Spleen (tissue), 13 donors: ENCODE measurements around the gene NFE2L2. TPM values are rescaled to one million over a fixed set of nuclear protein-coding genes. Genes with fewer than 3 reads are reported as not detected.

Experiments
- DNase-seq: peaks from one replicate; pipeline ENCODE4 v3.0.0-alpha.2; 2020
- H3K27ac ChIP-seq, 8 donors: fragments of 200-600 bp; sonication (generic) in 7 of 8; 1 replicate in 4 of 8; 2 replicates in 4 of 8; pipeline versions ENCODE4 v1.5.0 to v1.8.0; 2016 to 2021; ENCODE audit warnings: inconsistent platforms in 4 of 8, mild to moderate bottlenecking in 4 of 8, moderate library complexity in 1 of 8
- H3K27me3 ChIP-seq, 7 donors: fragments of 200-600 bp; sonication (generic) in 6 of 7; replicated peaks in 1 of 7; 1 replicate in 4 of 7; 2 replicates in 3 of 7; pipeline versions ENCODE4 v1.5.0 to v1.8.0; 2016 to 2021; ENCODE audit warnings: inconsistent platforms in 3 of 7, mild to moderate bottlenecking in 1 of 7
- H3K36me3 ChIP-seq, 6 donors: fragments of 200-600 bp; sonication (generic) in 5 of 6; 1 replicate in 4 of 6; 2 replicates in 2 of 6; pipeline versions ENCODE4 v1.5.0 to v1.8.0; 2016 to 2021; ENCODE audit warnings: inconsistent platforms in 2 of 6
- H3K4me1 ChIP-seq, 6 donors: fragments of 200-600 bp; sonication (generic) in 5 of 6; 1 replicate in 3 of 6; 2 replicates in 3 of 6; pipeline versions ENCODE4 v1.5.0 to v1.8.0; 2016 to 2021; ENCODE audit warnings: inconsistent platforms in 3 of 6
- H3K4me3 ChIP-seq, 8 donors: fragments of 200-600 bp; sonication (generic) in 7 of 8; 1 replicate in 4 of 8; 2 replicates in 4 of 8; pipeline versions ENCODE4 v1.5.0 to v1.8.0; 2016 to 2021; ENCODE audit warnings: inconsistent platforms in 4 of 8, mild to moderate bottlenecking in 4 of 8, moderate library complexity in 2 of 8
- H3K9me3 ChIP-seq, 8 donors: fragments of 200-600 bp; sonication (generic) in 7 of 8; 1 replicate in 4 of 8; 2 replicates in 4 of 8; pipeline versions ENCODE4 v1.5.0 to v1.8.0; 2016 to 2021; ENCODE audit warnings: inconsistent platforms in 4 of 8
- POLR2A ChIP-seq, 3 donors: fragments of 450-650 bp; IDR thresholded peaks; one replicate each; pipeline ENCODE4 v1.5.1; 2017; ENCODE audit warnings: antibody characterized with exemption in 3 of 3, mild to moderate bottlenecking in 1 of 3
- POLR2AphosphoS5 ChIP-seq, 3 donors: sonication (generic); formaldehyde crosslinking; IDR thresholded peaks; one replicate each; pipeline ENCODE4 v1.5.1; 2017; ENCODE audit warnings: antibody characterized with exemption in 3 of 3
- WGBS, 5 donors: extraction: QIAGEN DNeasy Blood & Tissue Kit in 3 of 5; methylation state at CpG; one replicate each; pipeline versions ENCODE4 v1.1.5 to v1.1.7; 2013 to 2018; 5-methylcytosine and 5-hydroxymethylcytosine counted together
- intact Hi-C: fragments of 100-400 bp; cut with DNase I; formaldehyde crosslinking; loops from one replicate; pipeline ENCODE4 v1.15.0; 2023; ENCODE audit warnings: low total_unique reads
- long read RNA-seq, 2 donors: transcript quantifications; one replicate each; lab custom pipeline, GENCODE V29; 2026
- polyA plus RNA-seq, 3 donors: library from polyadenylated mRNA; stranded (reverse); fragments of 200-250 nt; gene quantifications; one replicate each; pipeline ENCODE4 v1.2.1, GENCODE V29; 2013
- total RNA-seq, 7 donors: library from RNA; depleted of rRNA in 3 of 7; stranded (reverse); fragments of >200 nt in 3 of 7; fragmentation: NEBNext Ultra II Directional in 4 of 7; extraction: Animal tissue kit (Norgen Biotek cat#: 25700) in 4 of 7; gene quantifications; one replicate each; pipeline versions ENCODE4 v1.1.0 to v1.2.1, GENCODE V29; 2016 to 2021
- TF ChIP-seq, protein P1 (sequence below), 11 experiments: fragments of 200-600 bp in 7 of 11; fragments of 450-650 bp in 4 of 11; sonication (generic) in 4 of 11; IDR thresholded peaks in 8 of 11; conservative IDR thresholded peaks in 3 of 11; 1 replicate in 7 of 11; 2 replicates in 4 of 11; pipeline versions ENCODE4 v1.4.0 to v1.8.0; 2016 to 2021; ENCODE audit warnings: antibody characterized with exemption in 11 of 11, inconsistent platforms in 4 of 11, mild to moderate bottlenecking in 1 of 11
- donor health status: healthy with polysubstance abuse.
- donor health status: DM: no; HTN: no; CAD: no; lungs with moderate emphysema.
- donor health status: DM: no; HTN: no; CAD: no.
- donor health status: Bipolar disorder and iron deficiency.
- donor health status: healthy.
- donor health status: DM: no; HTN: no; CAD: no.
- donor health status: DM: yes; HTN: yes; CAD: no.

The NFE2L2 gene
- 100 to 1,000 TPM in 6 of 7 donors, 10 to 100 TPM in 1; 87.0 to 148 (median 107) TPM for total RNA-seq
- 10 to 100 TPM; 25.9 to 50.4 (median 27.0) TPM for polyA plus RNA-seq
- long read RNA-seq, donor 1, transcript NFE2L2-202 (5 exons, 2,651 nt), result minor isoform, 10 of 43 reads
- long read RNA-seq, donor 1, transcript NFE2L2-201 (5 exons, 2,853 nt), result major isoform, 21 of 43 reads
- long read RNA-seq, donor 1, transcript NFE2L2-210 (2 exons, 521 nt), result minor isoform, 6 of 43 reads
- long read RNA-seq, donor 1, partial matches to known transcripts, result 6 of 43 reads
- long read RNA-seq, donor 1, other reads (novel, unspliced or antisense), result 0 of 43 reads
- long read RNA-seq, donor 2, transcript NFE2L2-210 (2 exons, 521 nt), result minor isoform, 5 of 29 reads
- long read RNA-seq, donor 2, transcript NFE2L2-202 (5 exons, 2,651 nt), result minor isoform, 11 of 29 reads
- long read RNA-seq, donor 2, transcript NFE2L2-201 (5 exons, 2,853 nt), result major isoform, 13 of 29 reads
- long read RNA-seq, donor 2, partial matches to known transcripts, result 0 of 29 reads
- long read RNA-seq, donor 2, other reads (novel, unspliced or antisense), result 0 of 29 reads

DNA sequence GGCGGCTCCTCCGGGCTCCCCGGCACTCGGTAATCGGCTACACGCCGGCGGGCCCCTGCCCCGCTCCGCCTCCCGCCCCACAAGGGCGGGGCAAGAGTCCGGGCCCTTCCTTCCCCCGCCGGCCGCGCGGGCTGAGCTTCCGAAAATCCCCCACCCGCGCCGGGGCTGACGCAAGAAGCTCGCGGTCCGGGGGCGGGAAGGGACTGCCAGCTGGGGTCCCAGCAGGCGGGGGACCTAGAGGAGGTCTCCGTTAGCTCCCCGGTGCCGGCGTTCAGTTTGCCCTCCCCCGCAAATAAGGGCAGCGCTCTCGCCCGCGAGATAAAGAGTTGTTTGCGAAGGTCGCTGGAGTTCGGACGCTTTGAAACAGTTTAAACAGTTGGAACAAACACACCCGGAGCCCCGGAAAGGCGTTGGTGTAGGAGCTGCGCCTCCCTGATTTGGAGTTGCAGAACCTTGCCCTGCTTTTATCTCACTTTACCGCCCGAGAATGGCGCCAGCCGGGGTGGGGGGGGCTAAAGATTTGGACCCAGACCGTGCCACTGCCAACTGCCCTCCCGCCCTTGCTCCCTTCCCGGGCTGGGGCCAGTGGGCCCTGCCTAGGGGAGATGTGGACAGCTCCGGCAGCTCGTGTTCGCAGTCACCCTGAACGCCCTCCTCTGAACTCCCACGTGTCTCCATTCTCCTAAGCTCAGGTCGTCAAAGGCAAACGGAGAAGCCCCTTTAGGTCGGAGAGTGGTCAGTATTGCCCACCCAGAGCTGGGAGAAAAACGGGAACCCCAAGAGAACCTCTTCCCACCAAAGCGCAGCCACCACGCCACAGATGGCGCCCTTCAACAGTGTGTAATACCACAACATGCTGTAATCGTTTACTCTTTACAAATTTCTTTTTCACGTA, at the start of gene NFE2L2:
NFE2L2 (minus strand) TSS at position 35 of the 895 bp plus-strand sequence. CDS start 151 bp downstream, outside the sequence.
- peak within 1 kb of the TSS; percentile 96 to 100 (median 100) for H3K27ac ChIP-seq
- 0 to 1% (median 0%) methylated on average over 18 to 66 of the region's 66 CpGs for WGBS, 5 donors

DNA sequence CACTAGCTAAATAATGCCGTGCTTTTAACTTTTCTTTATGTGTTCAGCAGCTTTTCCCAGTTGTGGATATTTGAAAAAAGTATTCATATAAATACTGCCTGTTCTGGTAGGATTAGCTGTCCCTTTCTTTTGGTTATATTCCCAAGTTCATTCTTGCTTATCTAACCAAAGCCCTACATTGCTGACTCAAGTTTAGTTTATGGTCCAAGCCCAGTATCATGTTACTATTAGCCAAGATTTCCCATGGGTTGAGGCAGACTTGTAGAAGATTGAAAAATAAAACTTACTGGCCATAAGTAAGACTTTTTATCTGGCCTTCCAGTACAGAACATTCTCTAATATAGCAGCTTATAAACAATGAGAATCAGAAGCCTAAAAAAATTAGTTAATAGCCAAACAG, 49.7 kb upstream of the NFE2L2 start:
- TF ChIP-seq POLR2AphosphoS5 (IDR thresholded peaks at IDR 0.05) (no peak), POLR2A (IDR thresholded peaks at IDR 0.05) (no peak)
- TF ChIP-seq, protein P1, sequence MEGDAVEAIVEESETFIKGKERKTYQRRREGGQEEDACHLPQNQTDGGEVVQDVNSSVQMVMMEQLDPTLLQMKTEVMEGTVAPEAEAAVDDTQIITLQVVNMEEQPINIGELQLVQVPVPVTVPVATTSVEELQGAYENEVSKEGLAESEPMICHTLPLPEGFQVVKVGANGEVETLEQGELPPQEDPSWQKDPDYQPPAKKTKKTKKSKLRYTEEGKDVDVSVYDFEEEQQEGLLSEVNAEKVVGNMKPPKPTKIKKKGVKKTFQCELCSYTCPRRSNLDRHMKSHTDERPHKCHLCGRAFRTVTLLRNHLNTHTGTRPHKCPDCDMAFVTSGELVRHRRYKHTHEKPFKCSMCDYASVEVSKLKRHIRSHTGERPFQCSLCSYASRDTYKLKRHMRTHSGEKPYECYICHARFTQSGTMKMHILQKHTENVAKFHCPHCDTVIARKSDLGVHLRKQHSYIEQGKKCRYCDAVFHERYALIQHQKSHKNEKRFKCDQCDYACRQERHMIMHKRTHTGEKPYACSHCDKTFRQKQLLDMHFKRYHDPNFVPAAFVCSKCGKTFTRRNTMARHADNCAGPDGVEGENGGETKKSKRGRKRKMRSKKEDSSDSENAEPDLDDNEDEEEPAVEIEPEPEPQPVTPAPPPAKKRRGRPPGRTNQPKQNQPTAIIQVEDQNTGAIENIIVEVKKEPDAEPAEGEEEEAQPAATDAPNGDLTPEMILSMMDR (IDR thresholded peaks at IDR 0.05 in 8 of 11, conservative IDR thresholded peaks at IDR 0.05 in 3 of 11), result no peak
- DNase-seq, result no peak
- no peaks in the 10 kb centered on the region for H3K27me3 ChIP-seq
- whole genome bisulfite sequencing, 5 donors, result 86 to 98% (median 92%) methylated on average over 1 of the region's 1 CpG
- no peaks in the 10 kb centered on the region for H3K9me3 ChIP-seq
- H3K36me3 ChIP-seq, result peaks cover 0 to 3% (median 0%) of the 10 kb centered on the region in 6 donors
- intact Hi-C loops, result no loop called here
- H3K4me1 ChIP-seq, result peaks cover 0 to 5% (median 0%) of the 10 kb centered on the region in 6 donors
- H3K4me3 ChIP-seq, result no peak overlapping the region
- no peak overlapping the region for H3K27ac ChIP-seq

More for the DNA sequence above, at the start of gene NFE2L2:
- TF ChIP-seq POLR2A (IDR thresholded peaks at IDR 0.05) (peak; percentile 79 to 89 (median 81)), POLR2AphosphoS5 (IDR thresholded peaks at IDR 0.05) (peak; percentile 97 to 98 (median 98))
- TF ChIP-seq, protein P1 (IDR thresholded peaks at IDR 0.05 in 8 of 11, conservative IDR thresholded peaks at IDR 0.05 in 3 of 11), result peak in 6 of 11 experiments; percentile 11 to 40 (median 28)
- DNase-seq, result peak; percentile 99
- intact Hi-C loops, result loop anchor here (5.0 to 10.0 kb wide), 2 partner anchors 53 to 100 kb away; partner anchors contain the start of gene HNRNPA3
- no peaks in the 10 kb centered on the region for H3K36me3 ChIP-seq
- H3K4me1 ChIP-seq, result peaks cover 26 to 51% (median 41%) of the 10 kb centered on the region in 6 donors
- H3K9me3 ChIP-seq, result no peaks in the 10 kb centered on the region
- peak within 1 kb of the TSS; percentile 62 to 95 (median 84) for H3K4me3 ChIP-seq
- no peaks in the 10 kb centered on the region for H3K27me3 ChIP-seq

GRCh38 chr2:177313162-177313781, 48.7 kb upstream of the NFE2L2 start:
- Histone ChIP-seq H3K4me3 (no peak overlapping the region), H3K27ac (no peak overlapping the region), H3K27me3 (no peaks in the 10 kb centered on the region), H3K9me3 (no peaks in the 10 kb centered on the region), H3K36me3 (peaks cover 0 to 3% (median 0%) of the 10 kb centered on the region in 6 donors), H3K4me1 (peaks cover 0 to 5% (median 0%) of the 10 kb centered on the region in 6 donors)
- WGBS, 5 donors, result 76 to 91% (median 79%) methylated on average over 2 of the region's 2 CpGs
- intact Hi-C loops, result no loop called here
- TF ChIP-seq POLR2A (IDR thresholded peaks at IDR 0.05) (no peak), POLR2AphosphoS5 (IDR thresholded peaks at IDR 0.05) (no peak)
- TF ChIP-seq, protein P1 (IDR thresholded peaks at IDR 0.05 in 8 of 11, conservative IDR thresholded peaks at IDR 0.05 in 3 of 11), result no peak
- no peak for DNase-seq
